DND-41 (cell line): ENCODE data around the gene PTPRN2.

Experiments
- EZH2 ChIP-seq: IDR thresholded peaks from 3 replicates; pipeline ENCODE4 v1.6.1; 2012; ENCODE audit warnings: borderline replicate concordance, low read depth, mild to moderate bottlenecking, moderate library complexity, low read length, inconsistent platforms; ENCODE audit not compliant: severe bottlenecking
- TF ChIP-seq, protein P1 (sequence below): IDR thresholded peaks from 2 replicates; pipeline ENCODE4 v1.5.1; 2012; ENCODE audit warnings: borderline replicate concordance, low read length, moderate library complexity, mild to moderate bottlenecking; ENCODE audit not compliant: poor library complexity, severe bottlenecking; ENCODE audit errors: extremely low read depth

DNA sequence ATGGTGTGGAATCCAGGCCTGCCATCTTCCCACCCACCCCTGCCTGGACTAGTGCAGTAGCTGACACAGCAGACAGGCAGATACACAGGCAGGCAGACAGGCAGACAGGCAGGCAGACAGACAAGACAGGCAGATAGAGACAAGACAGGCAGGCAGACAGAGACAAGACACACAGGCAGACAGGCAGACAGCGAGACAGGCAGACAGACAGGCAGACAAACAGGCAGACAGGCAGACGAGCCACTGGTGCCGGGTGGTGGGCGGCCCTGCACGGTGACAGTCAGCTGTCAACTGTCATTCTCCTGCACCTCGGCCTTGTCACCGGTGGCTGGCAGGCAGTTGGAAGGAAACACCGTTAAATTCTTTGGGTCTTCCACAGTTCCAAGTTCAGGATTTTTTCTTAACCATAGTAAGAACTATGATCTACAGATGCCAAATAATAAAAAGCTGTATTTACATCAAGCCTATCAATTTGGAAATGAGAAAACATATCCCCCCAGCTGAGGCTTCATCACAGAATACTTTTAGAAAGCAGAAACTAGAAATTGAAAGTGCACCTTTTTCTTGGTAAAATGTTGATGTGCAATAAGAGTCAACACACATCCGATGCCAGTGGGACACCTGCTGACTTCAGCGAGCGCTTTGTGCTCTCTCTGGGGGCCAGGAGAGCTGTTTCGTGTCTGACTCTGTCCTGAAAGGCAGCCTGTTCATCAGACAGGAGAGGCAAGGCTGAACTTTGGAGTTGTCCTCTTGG is 1000.4 kb downstream of the PTPRN2 start:
- TF ChIP-seq, protein P1, sequence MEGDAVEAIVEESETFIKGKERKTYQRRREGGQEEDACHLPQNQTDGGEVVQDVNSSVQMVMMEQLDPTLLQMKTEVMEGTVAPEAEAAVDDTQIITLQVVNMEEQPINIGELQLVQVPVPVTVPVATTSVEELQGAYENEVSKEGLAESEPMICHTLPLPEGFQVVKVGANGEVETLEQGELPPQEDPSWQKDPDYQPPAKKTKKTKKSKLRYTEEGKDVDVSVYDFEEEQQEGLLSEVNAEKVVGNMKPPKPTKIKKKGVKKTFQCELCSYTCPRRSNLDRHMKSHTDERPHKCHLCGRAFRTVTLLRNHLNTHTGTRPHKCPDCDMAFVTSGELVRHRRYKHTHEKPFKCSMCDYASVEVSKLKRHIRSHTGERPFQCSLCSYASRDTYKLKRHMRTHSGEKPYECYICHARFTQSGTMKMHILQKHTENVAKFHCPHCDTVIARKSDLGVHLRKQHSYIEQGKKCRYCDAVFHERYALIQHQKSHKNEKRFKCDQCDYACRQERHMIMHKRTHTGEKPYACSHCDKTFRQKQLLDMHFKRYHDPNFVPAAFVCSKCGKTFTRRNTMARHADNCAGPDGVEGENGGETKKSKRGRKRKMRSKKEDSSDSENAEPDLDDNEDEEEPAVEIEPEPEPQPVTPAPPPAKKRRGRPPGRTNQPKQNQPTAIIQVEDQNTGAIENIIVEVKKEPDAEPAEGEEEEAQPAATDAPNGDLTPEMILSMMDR = no peak
- no peak for TF ChIP-seq EZH2
